Gastroesophageal sphincter (tissue), 2 donors: ENCODE data around the gene DTWD1.

ENCODE experiments used
- POLR2A ChIP-seq, 2 donors: fragments of 450-650 bp; IDR thresholded peaks; one replicate each; pipeline ENCODE4 v1.6.1; 2017; ENCODE audit warnings: antibody characterized with exemption in 2 of 2, mild to moderate bottlenecking in 2 of 2, moderate library complexity in 1 of 2
- POLR2AphosphoS5 ChIP-seq: sonication (generic); formaldehyde crosslinking; IDR thresholded peaks from one replicate; pipeline ENCODE4 v1.6.1; 2017; ENCODE audit warnings: antibody characterized with exemption

DNA sequence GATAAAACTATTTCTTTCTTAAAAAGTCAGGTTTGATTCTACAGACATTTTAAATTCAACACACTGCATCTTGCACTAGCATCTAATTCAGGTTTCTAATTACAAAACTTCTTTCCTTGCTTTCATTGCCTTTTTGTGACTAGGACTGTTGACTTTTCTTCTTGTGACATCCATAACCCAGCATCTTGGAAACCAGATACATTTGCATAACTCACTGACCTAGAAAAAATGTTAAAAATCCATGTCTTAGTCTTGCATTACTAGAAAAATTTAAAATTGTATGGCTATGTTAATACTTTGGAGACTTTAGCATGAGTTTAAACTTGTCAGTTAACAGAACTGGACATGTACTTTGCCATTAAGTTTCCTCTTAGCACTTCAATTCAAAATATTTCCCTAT lies 72.7 kb downstream of the DTWD1 start:
- TF ChIP-seq POLR2A (IDR thresholded peaks at IDR 0.05) (no peak), POLR2AphosphoS5 (no peak)
